Suprapubic skin (tissue), 3 donors: ENCODE results near the gene GALNT18.

Source experiments
- CTCF ChIP-seq, 2 donors: fragments of 200-600 bp in 1 of 2; fragments of 450-650 bp in 1 of 2; sonication (generic) in 1 of 2; IDR thresholded peaks; one replicate each; pipeline ENCODE4 v1.5.1; 2016 to 2019; ENCODE audit warnings: antibody characterized with exemption in 2 of 2, mild to moderate bottlenecking in 1 of 2, moderate library complexity in 1 of 2
- EP300 ChIP-seq: sonication (generic); formaldehyde crosslinking; IDR thresholded peaks from one replicate; pipeline ENCODE4 v1.6.1; 2017; ENCODE audit warnings: antibody characterized with exemption
- POLR2A ChIP-seq, 2 donors: fragments of 450-650 bp; IDR thresholded peaks; one replicate each; pipeline ENCODE4 v1.6.1; 2017; ENCODE audit warnings: antibody characterized with exemption in 2 of 2, mild to moderate bottlenecking in 2 of 2, moderate library complexity in 2 of 2

- TF ChIP-seq EP300, result no peak
- no peak for TF ChIP-seq POLR2A (IDR thresholded peaks at IDR 0.05)
- TF ChIP-seq CTCF (IDR thresholded peaks at IDR 0.05), result no peak
These were observed 78.1 kb downstream of the GALNT18 start for GRCh38 chr11:11543656-11544055.
